OCI-LY3 (cell line): ENCODE data around the gene SPDYC.
A peak's percentile ranks its signal among the peaks of the same experiment; 100 is the strongest.

Experiments
- H2AFZ ChIP-seq: fragments of 200-600, 300-600 bp; shearing (Covaris generic); 2 replicates; pipeline ENCODE4 v1.6.0; 2014; ENCODE audit warnings: antibody characterized with exemption, low read depth, low read length
- H3K27ac ChIP-seq: fragments of 200-600, 300-600 bp; sonication (generic); 2 replicates; pipeline ENCODE4 v1.5.1; 2014; ENCODE audit warnings: mild to moderate bottlenecking, low read length, moderate library complexity, mixed read lengths
- H3K27me3 ChIP-seq: fragments of 200-600, 300-600 bp; sonication (generic); 2 replicates; pipeline ENCODE4 v1.6.1; 2014; ENCODE audit warnings: low read depth, low read length, mixed read lengths
- H3K36me3 ChIP-seq: fragments of 200-600, 300-600 bp; sonication (generic); replicated peaks from 2 replicates; pipeline ENCODE3; 2014; ENCODE audit warnings: low read depth, low read length, mixed read lengths
- H3K4me1 ChIP-seq: fragments of 300-600, 200-600 bp; sonication (generic); 2 replicates; pipeline ENCODE4 v1.6.1; 2014; ENCODE audit warnings: low read length, mixed read lengths
- H3K4me2 ChIP-seq: fragments of 200-600, 300-600 bp; sonication (generic); 2 replicates; pipeline ENCODE4 v1.6.1; 2014; ENCODE audit warnings: low read length, mixed read lengths
- H3K4me3 ChIP-seq: fragments of 300-600, 200-600 bp; sonication (generic); 2 replicates; pipeline ENCODE4 v1.5.1; 2014; ENCODE audit warnings: antibody characterized with exemption, mild to moderate bottlenecking, low read length, moderate library complexity
- H3K79me2 ChIP-seq: fragments of 300-600, 200-600 bp; shearing (Covaris generic); 2 replicates; pipeline ENCODE4 v1.6.1; 2014; ENCODE audit warnings: mild to moderate bottlenecking, low read length, mixed read lengths
- H3K9ac ChIP-seq: fragments of 300-600, 200-600 bp; shearing (Covaris generic); 2 replicates; pipeline ENCODE4 v1.6.0; 2014; ENCODE audit warnings: mild to moderate bottlenecking, low read length, moderate library complexity
- H3K9me3 ChIP-seq: fragments of 200-600, 300-600 bp; shearing (Covaris generic); 2 replicates; pipeline ENCODE4 v1.6.1; 2014; ENCODE audit warnings: low read length, mixed read lengths; ENCODE audit not compliant: insufficient read depth
- H4K20me1 ChIP-seq: fragments of 200-600, 300-600 bp; sonication (generic); 2 replicates; pipeline ENCODE4 v1.6.1; 2016; ENCODE audit warnings: low read length, mixed read lengths; ENCODE audit not compliant: insufficient read depth
- EZH2phosphoT487 ChIP-seq: fragments of 200-600 bp; shearing (Covaris generic); IDR thresholded peaks from 2 replicates; pipeline ENCODE4 v1.6.1; 2018; ENCODE audit warnings: antibody characterized with exemption, mixed run types, low read depth
- TF ChIP-seq, protein P1 (sequence below): fragments of 200-600, 300-600 bp; sonication (generic); IDR thresholded peaks from 2 replicates; pipeline ENCODE4 v1.5.1; 2014; ENCODE audit warnings: antibody characterized with exemption, low read length, low read depth

Gene SPDYC

DNA sequence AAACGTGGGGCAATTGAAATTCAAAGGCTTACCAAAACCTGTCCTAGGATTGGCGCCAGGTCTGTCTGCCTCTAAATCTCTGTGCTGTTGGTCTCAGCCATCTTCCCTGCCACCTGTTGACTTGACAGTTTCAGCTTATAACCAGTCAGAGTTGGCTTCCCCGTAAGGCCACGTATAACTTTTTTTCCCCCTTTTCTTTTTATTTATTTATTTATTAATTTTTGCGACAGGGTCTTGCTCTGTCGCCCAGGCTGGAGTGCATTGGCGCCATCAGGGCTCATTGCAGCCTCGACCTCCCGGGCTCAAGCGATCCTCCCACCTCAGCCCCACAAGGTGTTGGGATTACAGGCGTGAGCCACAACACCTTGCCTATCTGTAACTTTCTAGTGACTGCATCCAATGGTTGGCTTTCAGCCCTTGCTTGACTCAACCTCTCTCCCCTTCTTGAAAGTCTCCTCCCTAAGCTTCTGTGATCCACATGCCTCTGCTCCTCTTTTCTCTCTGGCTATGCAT lies 34.3 kb upstream of the SPDYC start:
- peak overlapping the region; percentile 95 for H3K4me2 ChIP-seq
- H3K4me3 ChIP-seq: peak overlapping the region; percentile 93
- no peaks in the 10 kb centered on the region for H3K9me3 ChIP-seq
- H3K36me3 ChIP-seq: peaks cover 21% of the 10 kb centered on the region
- H3K27ac ChIP-seq: peak overlapping the region; percentile 99
- H2AFZ ChIP-seq: no peak overlapping the region
- peaks cover 46% of the 10 kb centered on the region for H3K79me2 ChIP-seq
- H3K4me1 ChIP-seq: peaks cover 27% of the 10 kb centered on the region
- peak overlapping the region; percentile 99 for H3K9ac ChIP-seq
- TF ChIP-seq, protein P1, sequence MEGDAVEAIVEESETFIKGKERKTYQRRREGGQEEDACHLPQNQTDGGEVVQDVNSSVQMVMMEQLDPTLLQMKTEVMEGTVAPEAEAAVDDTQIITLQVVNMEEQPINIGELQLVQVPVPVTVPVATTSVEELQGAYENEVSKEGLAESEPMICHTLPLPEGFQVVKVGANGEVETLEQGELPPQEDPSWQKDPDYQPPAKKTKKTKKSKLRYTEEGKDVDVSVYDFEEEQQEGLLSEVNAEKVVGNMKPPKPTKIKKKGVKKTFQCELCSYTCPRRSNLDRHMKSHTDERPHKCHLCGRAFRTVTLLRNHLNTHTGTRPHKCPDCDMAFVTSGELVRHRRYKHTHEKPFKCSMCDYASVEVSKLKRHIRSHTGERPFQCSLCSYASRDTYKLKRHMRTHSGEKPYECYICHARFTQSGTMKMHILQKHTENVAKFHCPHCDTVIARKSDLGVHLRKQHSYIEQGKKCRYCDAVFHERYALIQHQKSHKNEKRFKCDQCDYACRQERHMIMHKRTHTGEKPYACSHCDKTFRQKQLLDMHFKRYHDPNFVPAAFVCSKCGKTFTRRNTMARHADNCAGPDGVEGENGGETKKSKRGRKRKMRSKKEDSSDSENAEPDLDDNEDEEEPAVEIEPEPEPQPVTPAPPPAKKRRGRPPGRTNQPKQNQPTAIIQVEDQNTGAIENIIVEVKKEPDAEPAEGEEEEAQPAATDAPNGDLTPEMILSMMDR: no peak
- no peak for TF ChIP-seq EZH2phosphoT487
- H3K27me3 ChIP-seq: 0 out of 2 replicates have a peak, but pooled peaks cover 4% of the 10 kb centered on the region
- H4K20me1 ChIP-seq: no peaks in the 10 kb centered on the region

GRCh38 chr11:65136515-65137096 lies 33.4 kb upstream of the SPDYC start:
- H3K79me2 ChIP-seq: peaks cover 37% of the 10 kb centered on the region
- peaks cover 18% of the 10 kb centered on the region for H3K4me1 ChIP-seq
- no peak overlapping the region for H3K4me3 ChIP-seq
- H3K36me3 ChIP-seq: peaks cover 12% of the 10 kb centered on the region
- no peak overlapping the region for H3K27ac ChIP-seq
- no peak overlapping the region for H3K4me2 ChIP-seq
- H3K27me3 ChIP-seq: peaks cover 9% of the 10 kb centered on the region; the same call in 1 of the 2 replicates
- TF ChIP-seq EZH2phosphoT487: no peak
- TF ChIP-seq, protein P1: no peak
- H4K20me1 ChIP-seq: no peaks in the 10 kb centered on the region
- no peak overlapping the region for H2AFZ ChIP-seq
- H3K9me3 ChIP-seq: no peaks in the 10 kb centered on the region
- no peak overlapping the region for H3K9ac ChIP-seq

GRCh38 chr11:65141896-65142494 lies 28.0 kb upstream of the SPDYC start:
- no peaks in the 10 kb centered on the region for H4K20me1 ChIP-seq
- no peaks in the 10 kb centered on the region for H3K9me3 ChIP-seq
- no peak overlapping the region for H2AFZ ChIP-seq
- H3K36me3 ChIP-seq: no peaks in the 10 kb centered on the region
- no peak overlapping the region for H3K9ac ChIP-seq
- TF ChIP-seq, protein P1: no peak
- TF ChIP-seq EZH2phosphoT487: no peak
- H3K27me3 ChIP-seq: peaks cover 13% of the 10 kb centered on the region; the same call in 1 of the 2 replicates
- H3K4me3 ChIP-seq: no peak overlapping the region
- no peaks in the 10 kb centered on the region for H3K79me2 ChIP-seq
- H3K27ac ChIP-seq: no peak overlapping the region
- H3K4me1 ChIP-seq: peaks cover 8% of the 10 kb centered on the region
- H3K4me2 ChIP-seq: no peak overlapping the region

GRCh38 chr11:65147352-65148075 lies 22.5 kb upstream of the SPDYC start:
- Histone ChIP-seq H3K27me3 (no peaks in the 10 kb centered on the region), H3K4me2 (no peak overlapping the region), H3K4me1 (peaks cover 27% of the 10 kb centered on the region), H3K9ac (no peak overlapping the region), H3K27ac (no peak overlapping the region), H3K4me3 (no peak overlapping the region), H3K79me2 (no peaks in the 10 kb centered on the region), H3K9me3 (no peaks in the 10 kb centered on the region), H3K36me3 (no peaks in the 10 kb centered on the region), H4K20me1 (no peaks in the 10 kb centered on the region), H2AFZ (no peak overlapping the region)
- TF ChIP-seq EZH2phosphoT487: no peak
- TF ChIP-seq, protein P1: no peak
